ENCODE results near the gene ZDHHC3.

Gene ZDHHC3

DNA sequence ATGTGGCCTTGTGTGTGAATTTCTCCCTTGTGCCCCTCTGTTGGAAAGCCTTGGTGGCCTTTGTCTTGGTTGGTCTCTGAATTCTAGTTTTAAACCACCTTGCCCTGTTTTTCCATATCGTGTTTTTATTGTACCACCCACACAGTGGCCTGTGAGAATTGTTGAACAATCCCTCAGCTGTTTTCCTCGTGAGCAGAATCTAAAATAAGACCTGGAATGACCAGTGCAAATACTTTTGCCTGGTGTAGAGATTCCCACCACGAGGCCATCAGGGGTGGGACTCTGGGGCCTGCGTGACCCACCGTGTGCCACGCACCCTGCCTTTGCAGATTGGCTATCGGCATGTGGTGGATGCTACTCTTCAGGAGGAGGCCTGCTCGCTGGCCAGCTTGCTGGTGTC, 31.1 kb upstream of the ZDHHC3 start:
- H3K36me3 Mint-ChIP-seq (ENCODE audit: insufficient read depth): peaks cover 40% of the 10 kb centered on the region
- peaks cover 12 to 14% of the 10 kb centered on the region in 2 donors for H3K4me1 Mint-ChIP-seq (ENCODE audit: low read depth in 2 of 2)
- H3K27ac Mint-ChIP-seq: no peak overlapping the region
- DNase-seq: no peak
- peak overlapping the region; percentile 15 to 20 for H3K4me3 Mint-ChIP-seq
- H3K27me3 Mint-ChIP-seq: no peaks in the 10 kb centered on the region
- ATAC-seq (replicated peaks): no peak
- no peaks in the 10 kb centered on the region for H3K9me3 Mint-ChIP-seq

GRCh38 chr3:45003859-45004258, 27.9 kb upstream of the ZDHHC3 start:
- H3K27me3 Mint-ChIP-seq: no peaks in the 10 kb centered on the region
- H3K27ac Mint-ChIP-seq: peak overlapping the region in 1 of 2 donors; percentile 35
- H3K36me3 Mint-ChIP-seq (ENCODE audit: insufficient read depth): peaks cover 45% of the 10 kb centered on the region
- no peak overlapping the region for H3K4me3 Mint-ChIP-seq
- ATAC-seq (replicated peaks): no peak
- H3K9me3 Mint-ChIP-seq: no peaks in the 10 kb centered on the region
- peaks cover 12 to 14% of the 10 kb centered on the region in 2 donors for H3K4me1 Mint-ChIP-seq (ENCODE audit: low read depth in 2 of 2)
- no peak for DNase-seq

DNA sequence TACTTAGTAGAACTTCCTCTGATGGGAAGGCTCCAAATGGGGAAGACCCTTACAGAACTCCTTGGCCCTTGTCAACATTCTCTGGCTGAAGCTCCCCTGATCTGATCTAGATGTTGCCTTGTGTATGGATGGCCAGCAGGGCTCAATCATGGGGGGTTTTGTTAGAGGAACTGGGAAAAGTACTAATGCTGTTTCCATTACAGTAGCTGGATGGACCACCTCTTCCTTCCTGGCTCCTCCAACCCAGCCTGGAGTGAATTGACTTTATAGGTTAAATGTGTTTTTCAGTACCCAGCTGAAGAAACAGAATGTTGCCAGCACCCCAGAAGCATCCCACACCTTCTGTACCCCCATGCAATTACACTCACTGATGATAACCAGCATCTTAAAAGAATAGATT, 27.4 kb upstream of the ZDHHC3 start:
- Mint-ChIP-seq H3K36me3 (ENCODE audit: insufficient read depth) (peaks cover 45% of the 10 kb centered on the region), H3K27ac (peak overlapping the region in 1 of 2 donors; percentile 35)

GRCh38 chr3:45002720-45003119, 26.7 kb upstream of the ZDHHC3 start:
- DNase-seq (no peak), ATAC-seq (replicated peaks) (no peak)
- Mint-ChIP-seq H3K27me3 (no peaks in the 10 kb centered on the region), H3K4me1 (ENCODE audit: low read depth in 2 of 2) (peaks cover 12 to 14% of the 10 kb centered on the region in 2 donors), H3K36me3 (ENCODE audit: insufficient read depth) (peaks cover 45% of the 10 kb centered on the region), H3K4me3 (no peak overlapping the region), H3K9me3 (no peaks in the 10 kb centered on the region), H3K27ac (peak overlapping the region; percentile 69 to 71)

More for the DNA sequence above, 27.4 kb upstream of the ZDHHC3 start:
- no peak for ATAC-seq (replicated peaks)
- H3K27me3 Mint-ChIP-seq: no peaks in the 10 kb centered on the region
- H3K9me3 Mint-ChIP-seq: no peaks in the 10 kb centered on the region
- no peak overlapping the region for H3K4me3 Mint-ChIP-seq
- DNase-seq: no peak
- peaks cover 12 to 14% of the 10 kb centered on the region in 2 donors for H3K4me1 Mint-ChIP-seq (ENCODE audit: low read depth in 2 of 2)

DNA sequence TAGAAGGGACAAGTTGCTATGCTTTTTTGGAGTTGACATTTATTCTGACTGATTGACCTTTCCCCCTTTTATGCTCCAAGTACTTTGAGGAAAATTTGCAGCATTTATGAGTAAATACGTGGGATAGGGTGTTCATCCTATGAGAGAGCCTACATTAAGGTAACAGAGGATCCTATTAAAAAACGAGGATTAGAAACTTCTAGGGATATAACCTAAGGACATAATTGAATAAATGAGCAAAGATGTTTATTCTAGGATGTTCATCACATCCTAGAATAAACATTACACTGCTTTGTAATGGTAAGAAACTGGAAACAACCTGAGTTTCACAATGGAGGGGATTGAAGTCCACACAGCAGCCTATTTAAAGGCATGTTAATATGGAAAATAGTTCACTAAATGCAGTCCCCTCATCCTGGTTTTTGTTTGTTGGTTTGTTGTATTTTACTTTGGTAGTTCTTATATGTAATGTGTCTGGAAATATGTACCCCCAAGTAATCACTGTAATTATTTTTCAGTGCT, 26.2 kb upstream of the ZDHHC3 start:
- no peak for DNase-seq
- Mint-ChIP-seq H3K4me1 (ENCODE audit: low read depth in 2 of 2) (peaks cover 12 to 14% of the 10 kb centered on the region in 2 donors), H3K4me3 (no peak overlapping the region), H3K27me3 (no peaks in the 10 kb centered on the region), H3K36me3 (ENCODE audit: insufficient read depth) (peaks cover 46% of the 10 kb centered on the region), H3K9me3 (no peaks in the 10 kb centered on the region), H3K27ac (peak overlapping the region; percentile 69 to 71)
- ATAC-seq (replicated peaks): no peak

GRCh38 chr3:45001738-45002137, 25.8 kb upstream of the ZDHHC3 start:
- no peaks in the 10 kb centered on the region for H3K27me3 Mint-ChIP-seq
- ATAC-seq (replicated peaks) (no peak), DNase-seq (no peak)
- H3K27ac Mint-ChIP-seq: peak overlapping the region in 1 of 2 donors; percentile 19
- no peaks in the 10 kb centered on the region for H3K9me3 Mint-ChIP-seq
- no peak overlapping the region for H3K4me3 Mint-ChIP-seq
- H3K4me1 Mint-ChIP-seq (ENCODE audit: low read depth in 2 of 2): peaks cover 8 to 10% of the 10 kb centered on the region in 2 donors
- H3K36me3 Mint-ChIP-seq (ENCODE audit: insufficient read depth): peaks cover 44% of the 10 kb centered on the region

GRCh38 chr3:45000823-45001222, 24.8 kb upstream of the ZDHHC3 start:
- no peak for ATAC-seq (replicated peaks)
- H3K4me1 Mint-ChIP-seq (ENCODE audit: low read depth in 2 of 2): peaks cover 8 to 11% of the 10 kb centered on the region in 2 donors
- no peak for DNase-seq
- no peaks in the 10 kb centered on the region for H3K27me3 Mint-ChIP-seq
- H3K4me3 Mint-ChIP-seq: no peak overlapping the region
- no peak overlapping the region for H3K27ac Mint-ChIP-seq
- peaks cover 44% of the 10 kb centered on the region for H3K36me3 Mint-ChIP-seq (ENCODE audit: insufficient read depth)
- H3K9me3 Mint-ChIP-seq: no peaks in the 10 kb centered on the region

- Mint-ChIP-seq H3K36me3 (ENCODE audit: insufficient read depth) (peaks cover 43% of the 10 kb centered on the region), H3K27me3 (no peaks in the 10 kb centered on the region), H3K4me1 (ENCODE audit: low read depth in 2 of 2) (peaks cover 4 to 7% of the 10 kb centered on the region in 2 donors), H3K9me3 (no peaks in the 10 kb centered on the region), H3K27ac (no peak overlapping the region), H3K4me3 (no peak overlapping the region)
- no peak for DNase-seq
- ATAC-seq (replicated peaks): no peak
Measured at GRCh38 chr3:44999782-45000181, 23.8 kb upstream of the ZDHHC3 start.

DNA sequence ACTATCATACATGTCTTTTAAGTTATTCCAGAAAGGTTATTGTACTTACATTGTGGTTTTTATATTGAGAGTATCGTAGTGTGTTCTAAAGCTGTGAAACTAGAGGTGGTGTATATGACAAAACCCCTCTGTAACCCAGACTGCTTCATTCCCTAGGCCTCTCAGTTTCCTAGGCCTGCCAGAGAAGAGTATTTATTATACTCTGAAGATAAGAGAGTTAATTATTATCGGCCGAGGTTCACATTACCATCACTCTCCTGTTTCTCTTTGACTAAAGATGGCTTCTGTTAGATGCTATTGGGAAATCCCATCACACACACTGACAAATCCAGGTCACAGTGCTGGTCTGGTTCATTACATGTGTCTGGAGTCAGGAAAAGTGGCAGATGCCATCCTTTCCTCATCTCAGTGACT, 20.6 kb upstream of the ZDHHC3 start:
- Mint-ChIP-seq H3K9me3 (no peaks in the 10 kb centered on the region), H3K27ac (peak overlapping the region in 1 of 2 donors; percentile 42), H3K4me1 (ENCODE audit: low read depth in 2 of 2) (peaks cover 4 to 14% of the 10 kb centered on the region in 2 donors), H3K27me3 (no peaks in the 10 kb centered on the region), H3K4me3 (no peak overlapping the region), H3K36me3 (ENCODE audit: insufficient read depth) (peaks cover 33% of the 10 kb centered on the region)
- DNase-seq (no peak), ATAC-seq (replicated peaks) (no peak)

DNA sequence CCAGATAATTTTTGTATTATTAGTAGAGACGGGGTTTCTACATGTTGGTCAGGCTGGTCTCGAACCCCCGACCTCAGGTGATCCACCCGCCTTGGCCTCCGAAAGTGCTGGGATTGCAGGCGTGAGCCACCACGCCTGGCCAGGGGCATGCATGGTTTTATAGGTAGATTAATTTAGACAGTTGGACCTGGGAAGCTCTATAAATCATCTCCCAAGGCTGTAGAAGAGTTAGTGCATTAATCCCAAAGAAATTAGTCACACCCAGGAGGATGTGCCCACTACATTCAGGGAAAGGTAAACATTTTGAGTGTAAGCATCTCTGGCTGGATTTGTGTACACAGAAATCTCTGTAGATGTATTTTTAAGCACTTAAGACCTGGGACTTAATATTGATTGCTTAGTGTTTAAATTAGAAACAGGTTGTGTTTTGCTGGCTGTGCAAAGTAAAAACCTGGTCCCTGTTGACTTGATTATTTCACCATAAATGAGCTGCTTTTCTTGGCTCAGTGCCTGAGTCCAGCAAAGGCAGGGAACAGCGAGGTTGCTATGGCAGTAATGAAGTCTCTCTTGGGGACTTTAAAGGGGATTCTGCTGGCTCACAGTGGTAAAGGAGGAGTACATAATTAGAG, 19.3 kb upstream of the ZDHHC3 start:
- H3K4me1 Mint-ChIP-seq (ENCODE audit: low read depth in 2 of 2): peaks cover 9 to 20% of the 10 kb centered on the region in 2 donors
- no peak for DNase-seq
- no peak for ATAC-seq (replicated peaks)
- no peaks in the 10 kb centered on the region for H3K27me3 Mint-ChIP-seq
- H3K9me3 Mint-ChIP-seq: no peaks in the 10 kb centered on the region
- no peak overlapping the region for H3K4me3 Mint-ChIP-seq
- peak overlapping the region in 1 of 2 donors; percentile 49 for H3K27ac Mint-ChIP-seq
- H3K36me3 Mint-ChIP-seq (ENCODE audit: insufficient read depth): peaks cover 29% of the 10 kb centered on the region

DNA sequence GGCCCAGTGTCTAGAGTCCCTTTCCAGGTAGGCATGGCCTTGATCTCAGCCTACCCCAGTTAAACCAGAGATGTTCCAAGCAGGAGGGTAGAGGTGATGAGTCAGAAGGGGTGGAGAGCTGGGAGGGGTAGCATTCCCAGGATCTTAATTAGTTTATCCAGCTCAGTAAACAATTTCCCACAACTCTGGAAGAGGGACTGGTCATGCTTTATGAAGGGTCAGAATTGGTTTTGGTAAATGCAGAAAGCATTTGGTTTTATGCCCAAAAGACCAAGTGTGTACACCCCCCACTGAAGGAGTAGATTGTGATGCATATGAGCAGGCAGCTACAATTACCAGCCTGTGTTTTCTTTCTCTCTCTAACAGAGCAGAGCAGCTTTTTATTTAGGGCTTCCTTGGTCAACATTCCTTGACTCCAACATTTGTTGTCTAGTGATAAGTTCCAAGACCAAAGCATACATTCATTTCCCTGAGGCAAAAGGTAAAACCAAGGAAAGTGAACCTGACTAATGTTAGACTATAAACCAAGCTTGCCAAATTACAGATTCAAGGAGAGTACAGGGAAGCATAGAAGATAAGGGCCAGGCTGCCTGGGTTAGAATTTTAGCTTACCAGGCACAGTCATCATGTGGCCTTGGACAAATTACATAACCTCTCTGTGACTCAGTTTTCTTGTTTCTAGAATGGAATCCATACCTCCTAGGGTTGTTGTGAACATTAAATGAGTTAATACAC, 17.7 kb upstream of the ZDHHC3 start:
- no peak for ATAC-seq (replicated peaks)
- Mint-ChIP-seq H3K36me3 (ENCODE audit: insufficient read depth) (peaks cover 24% of the 10 kb centered on the region), H3K4me1 (ENCODE audit: low read depth in 2 of 2) (peaks cover 9 to 23% of the 10 kb centered on the region in 2 donors), H3K27me3 (no peaks in the 10 kb centered on the region), H3K4me3 (no peak overlapping the region), H3K9me3 (no peaks in the 10 kb centered on the region), H3K27ac (peak overlapping the region in 1 of 2 donors; percentile 42)
- no peak for DNase-seq

DNA sequence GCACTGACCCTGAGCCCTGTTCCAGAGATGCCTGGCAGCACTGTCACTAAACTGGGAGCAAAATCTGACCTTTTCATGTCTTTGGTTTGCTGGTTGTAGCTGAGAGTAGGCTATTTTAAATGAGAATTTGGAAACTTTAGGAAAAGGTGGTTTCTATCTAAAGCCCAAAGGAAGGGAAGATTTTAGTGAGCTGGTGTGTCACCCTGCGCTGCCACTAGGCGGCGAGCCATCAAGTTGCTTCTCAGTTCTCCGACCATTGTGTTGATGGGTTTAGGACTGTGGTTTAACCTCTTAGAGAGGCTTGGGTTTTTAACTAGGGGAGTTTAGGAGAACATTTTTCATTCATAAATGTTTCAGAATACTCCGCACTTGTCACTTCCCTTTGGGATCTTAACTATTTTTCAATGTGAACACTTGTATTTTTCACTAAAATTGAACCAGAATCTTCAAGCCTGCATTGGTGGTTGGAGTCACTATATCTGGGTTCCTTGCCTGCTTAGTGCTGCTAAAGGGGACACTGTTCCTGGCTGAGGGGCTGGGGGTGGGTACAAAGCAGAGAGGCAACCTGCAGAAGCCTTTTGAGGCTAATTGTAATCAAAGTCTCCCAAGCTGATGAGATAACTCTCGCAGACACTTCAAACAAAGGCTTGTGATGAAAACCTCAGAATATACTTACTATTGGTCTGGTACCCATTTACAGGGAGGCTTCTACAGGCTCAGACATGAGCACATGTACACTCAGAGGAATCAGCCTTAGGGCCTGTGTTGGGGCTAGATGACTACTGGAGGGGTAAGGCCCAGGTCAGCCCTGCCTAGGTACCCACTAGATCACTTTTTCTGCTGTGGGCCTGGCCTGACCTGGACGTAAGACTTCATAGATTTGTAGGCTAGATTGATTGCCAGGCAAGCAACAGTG, 16.8 kb upstream of the ZDHHC3 start:
- Mint-ChIP-seq H3K36me3 (ENCODE audit: insufficient read depth) (peaks cover 19% of the 10 kb centered on the region), H3K9me3 (no peaks in the 10 kb centered on the region), H3K4me1 (ENCODE audit: low read depth in 2 of 2) (peaks cover 12 to 28% of the 10 kb centered on the region in 2 donors), H3K27ac (peak overlapping the region in 1 of 2 donors; percentile 44), H3K4me3 (no peak overlapping the region), H3K27me3 (no peaks in the 10 kb centered on the region)
- ATAC-seq (replicated peaks): no peak
- peak in 1 of 3 experiments; percentile 12 for DNase-seq

- H3K27me3 Mint-ChIP-seq: no peaks in the 10 kb centered on the region
- H3K4me1 Mint-ChIP-seq (ENCODE audit: low read depth in 2 of 2): peaks cover 12 to 38% of the 10 kb centered on the region in 2 donors
- ATAC-seq (replicated peaks): no peak
- peaks cover 19% of the 10 kb centered on the region for H3K36me3 Mint-ChIP-seq (ENCODE audit: insufficient read depth)
- H3K4me3 Mint-ChIP-seq: no peak overlapping the region
- DNase-seq: no peak
- no peak overlapping the region for H3K27ac Mint-ChIP-seq
- H3K9me3 Mint-ChIP-seq: no peaks in the 10 kb centered on the region
Measured at GRCh38 chr3:44991326-44991725, 15.4 kb upstream of the ZDHHC3 start.

All from effector memory CD8-positive, alpha-beta T cell (primary cell).